OCI-LY3 (cell line): Measurements from ENCODE around the gene CRTAC1.

Source experiments
- H2AFZ ChIP-seq: fragments of 200-600, 300-600 bp; shearing (Covaris generic); 2 replicates; pipeline ENCODE4 v1.6.0; 2014; ENCODE audit warnings: antibody characterized with exemption, low read depth, low read length
- H3K27ac ChIP-seq: fragments of 200-600, 300-600 bp; sonication (generic); 2 replicates; pipeline ENCODE4 v1.5.1; 2014; ENCODE audit warnings: mild to moderate bottlenecking, low read length, moderate library complexity, mixed read lengths
- H3K27me3 ChIP-seq: fragments of 200-600, 300-600 bp; sonication (generic); 2 replicates; pipeline ENCODE4 v1.6.1; 2014; ENCODE audit warnings: low read depth, low read length, mixed read lengths
- H3K36me3 ChIP-seq: fragments of 200-600, 300-600 bp; sonication (generic); replicated peaks from 2 replicates; pipeline ENCODE3; 2014; ENCODE audit warnings: low read depth, low read length, mixed read lengths
- H3K4me1 ChIP-seq: fragments of 300-600, 200-600 bp; sonication (generic); 2 replicates; pipeline ENCODE4 v1.6.1; 2014; ENCODE audit warnings: low read length, mixed read lengths
- H3K4me2 ChIP-seq: fragments of 200-600, 300-600 bp; sonication (generic); 2 replicates; pipeline ENCODE4 v1.6.1; 2014; ENCODE audit warnings: low read length, mixed read lengths
- H3K4me3 ChIP-seq: fragments of 300-600, 200-600 bp; sonication (generic); 2 replicates; pipeline ENCODE4 v1.5.1; 2014; ENCODE audit warnings: antibody characterized with exemption, mild to moderate bottlenecking, low read length, moderate library complexity
- H3K79me2 ChIP-seq: fragments of 300-600, 200-600 bp; shearing (Covaris generic); 2 replicates; pipeline ENCODE4 v1.6.1; 2014; ENCODE audit warnings: mild to moderate bottlenecking, low read length, mixed read lengths
- H3K9ac ChIP-seq: fragments of 300-600, 200-600 bp; shearing (Covaris generic); 2 replicates; pipeline ENCODE4 v1.6.0; 2014; ENCODE audit warnings: mild to moderate bottlenecking, low read length, moderate library complexity
- H3K9me3 ChIP-seq: fragments of 200-600, 300-600 bp; shearing (Covaris generic); 2 replicates; pipeline ENCODE4 v1.6.1; 2014; ENCODE audit warnings: low read length, mixed read lengths; ENCODE audit not compliant: insufficient read depth
- H4K20me1 ChIP-seq: fragments of 200-600, 300-600 bp; sonication (generic); 2 replicates; pipeline ENCODE4 v1.6.1; 2016; ENCODE audit warnings: low read length, mixed read lengths; ENCODE audit not compliant: insufficient read depth
- CTCF ChIP-seq: fragments of 200-600, 300-600 bp; sonication (generic); IDR thresholded peaks from 2 replicates; pipeline ENCODE4 v1.5.1; 2014; ENCODE audit warnings: antibody characterized with exemption, low read length, low read depth
- EZH2phosphoT487 ChIP-seq: fragments of 200-600 bp; shearing (Covaris generic); IDR thresholded peaks from 2 replicates; pipeline ENCODE4 v1.6.1; 2018; ENCODE audit warnings: antibody characterized with exemption, mixed run types, low read depth

CRTAC1 gene

GRCh38 chr10:98045785-98046389 lies 15.5 kb upstream of the CRTAC1 start:
- Histone ChIP-seq H2AFZ (no peak overlapping the region), H3K9me3 (no peaks in the 10 kb centered on the region), H3K4me3 (no peak overlapping the region), H3K27me3 (0 out of 2 replicates have a peak, but pooled peaks cover 3% of the 10 kb centered on the region), H3K4me2 (no peak overlapping the region), H3K27ac (no peak overlapping the region), H3K9ac (no peak overlapping the region), H4K20me1 (no peaks in the 10 kb centered on the region), H3K4me1 (no peaks in the 10 kb centered on the region), H3K36me3 (no peaks in the 10 kb centered on the region), H3K79me2 (no peaks in the 10 kb centered on the region)
- TF ChIP-seq EZH2phosphoT487 = no peak
- TF ChIP-seq CTCF = peak; percentile 61

GRCh38 chr10:98041352-98042043 lies 11.1 kb upstream of the CRTAC1 start:
- no peaks in the 10 kb centered on the region for H3K4me1 ChIP-seq
- no peaks in the 10 kb centered on the region for H4K20me1 ChIP-seq
- peaks cover 13% of the 10 kb centered on the region; the same call in 1 of the 2 replicates for H3K27me3 ChIP-seq
- H2AFZ ChIP-seq = no peak overlapping the region
- H3K9ac ChIP-seq = no peak overlapping the region
- no peak for TF ChIP-seq EZH2phosphoT487
- TF ChIP-seq CTCF = peak; percentile 68
- H3K27ac ChIP-seq = no peak overlapping the region
- no peak overlapping the region for H3K4me2 ChIP-seq
- H3K4me3 ChIP-seq = no peak overlapping the region
- H3K36me3 ChIP-seq = no peaks in the 10 kb centered on the region
- H3K9me3 ChIP-seq = no peaks in the 10 kb centered on the region
- no peaks in the 10 kb centered on the region for H3K79me2 ChIP-seq

- no peaks in the 10 kb centered on the region for H3K9me3 ChIP-seq
- TF ChIP-seq CTCF = no peak
- TF ChIP-seq EZH2phosphoT487 = no peak
- H3K27me3 ChIP-seq = peaks cover 13% of the 10 kb centered on the region; the same call in 1 of the 2 replicates
- H3K4me3 ChIP-seq = no peak overlapping the region
- H3K4me2 ChIP-seq = no peak overlapping the region
- no peaks in the 10 kb centered on the region for H4K20me1 ChIP-seq
- H3K79me2 ChIP-seq = no peaks in the 10 kb centered on the region
- no peak overlapping the region for H3K27ac ChIP-seq
- no peaks in the 10 kb centered on the region for H3K36me3 ChIP-seq
- no peak overlapping the region for H2AFZ ChIP-seq
- no peaks in the 10 kb centered on the region for H3K4me1 ChIP-seq
- H3K9ac ChIP-seq = no peak overlapping the region
These were observed 9.4 kb upstream of the CRTAC1 start for GRCh38 chr10:98039690-98040381.

- Histone ChIP-seq H3K9ac (no peak overlapping the region), H2AFZ (no peak overlapping the region), H3K27ac (no peak overlapping the region), H3K4me2 (no peak overlapping the region), H3K27me3 (peaks cover 13% of the 10 kb centered on the region; the same call in 1 of the 2 replicates), H3K9me3 (no peaks in the 10 kb centered on the region), H3K4me1 (no peaks in the 10 kb centered on the region), H4K20me1 (no peaks in the 10 kb centered on the region), H3K79me2 (no peaks in the 10 kb centered on the region), H3K36me3 (no peaks in the 10 kb centered on the region), H3K4me3 (no peak overlapping the region)
- TF ChIP-seq CTCF (no peak), EZH2phosphoT487 (no peak)
These were observed 7.9 kb upstream of the CRTAC1 start for GRCh38 chr10:98038288-98038687.
